Osteoblast (primary cell): Measurements from ENCODE around the gene SHANK1. TPM values are rescaled to one million over a fixed set of nuclear protein-coding genes. Genes with fewer than 3 reads are reported as not detected.
"Not testable (repeated sequence)": the region's sequence is repeated elsewhere in the genome, so short reads cannot be mapped to it uniquely, and the experiment has no call there.

Experiments
- DNase-seq: peaks from one replicate; pipeline ENCODE4 v3.0.0; 2011; ENCODE audit warnings: low spot score, mixed read lengths; ENCODE audit not compliant: insufficient read length; ENCODE audit errors: missing footprints
- H2AFZ ChIP-seq: 2 replicates; pipeline ENCODE4 v1.6.0; 2011; ENCODE audit warnings: mild to moderate bottlenecking, low read length
- H3K27ac ChIP-seq: 2 replicates; pipeline ENCODE4 v1.5.1; 2011; ENCODE audit warnings: mild to moderate bottlenecking, low read depth, low read length, moderate library complexity
- H3K27me3 ChIP-seq: 2 replicates; pipeline ENCODE4 v1.6.0; 2012; ENCODE audit warnings: mild to moderate bottlenecking, control low read depth, inconsistent platforms, low read length, moderate library complexity; ENCODE audit not compliant: insufficient read depth
- H3K36me3 ChIP-seq: 2 replicates; pipeline ENCODE4 v1.5.1; 2011; ENCODE audit warnings: mild to moderate bottlenecking, low read length, control low read depth, moderate library complexity; ENCODE audit not compliant: insufficient read depth
- H3K4me1 ChIP-seq: 2 replicates; pipeline ENCODE4 v1.5.1; 2011; ENCODE audit warnings: mild to moderate bottlenecking, low read length, control low read depth, moderate library complexity; ENCODE audit not compliant: insufficient read depth
- H3K4me2 ChIP-seq: 2 replicates; pipeline ENCODE4 v1.6.0; 2011; ENCODE audit warnings: mild to moderate bottlenecking, low read length; ENCODE audit not compliant: insufficient read depth
- H3K4me3 ChIP-seq: fragments of 200-600 bp; sonication (generic); 3 replicates; pipeline ENCODE4 v1.5.1; 2012; ENCODE audit warnings: mild to moderate bottlenecking, low read length, inconsistent platforms; ENCODE audit not compliant: insufficient read depth
- H3K79me2 ChIP-seq: 2 replicates; pipeline ENCODE4 v1.6.0; 2012; ENCODE audit warnings: mild to moderate bottlenecking, low read length, control low read depth, inconsistent platforms; ENCODE audit not compliant: insufficient read depth
- H3K9me3 ChIP-seq: 2 replicates; pipeline ENCODE4 v1.5.1; 2011; ENCODE audit warnings: low read depth, low read length, control low read depth
- H4K20me1 ChIP-seq: 2 replicates; pipeline ENCODE4 v1.6.0; 2012; ENCODE audit warnings: mild to moderate bottlenecking, low read length, control low read depth; ENCODE audit not compliant: insufficient read depth
- total RNA-seq: library from RNA; depleted of rRNA; stranded (reverse); fragments of >200 nt; gene quantifications from 2 replicates; pipeline ENCODE4 v1.2.3, GENCODE V29; 2012
- TF ChIP-seq, protein P1 (sequence below): IDR thresholded peaks from 2 replicates; pipeline ENCODE4 v1.5.1; 2011; ENCODE audit warnings: mild to moderate bottlenecking, low read depth, low read length, moderate library complexity; ENCODE audit errors: extremely low read depth

Gene SHANK1
- total RNA-seq, result 0.88 and 1.1 TPM in 2 replicates

DNA sequence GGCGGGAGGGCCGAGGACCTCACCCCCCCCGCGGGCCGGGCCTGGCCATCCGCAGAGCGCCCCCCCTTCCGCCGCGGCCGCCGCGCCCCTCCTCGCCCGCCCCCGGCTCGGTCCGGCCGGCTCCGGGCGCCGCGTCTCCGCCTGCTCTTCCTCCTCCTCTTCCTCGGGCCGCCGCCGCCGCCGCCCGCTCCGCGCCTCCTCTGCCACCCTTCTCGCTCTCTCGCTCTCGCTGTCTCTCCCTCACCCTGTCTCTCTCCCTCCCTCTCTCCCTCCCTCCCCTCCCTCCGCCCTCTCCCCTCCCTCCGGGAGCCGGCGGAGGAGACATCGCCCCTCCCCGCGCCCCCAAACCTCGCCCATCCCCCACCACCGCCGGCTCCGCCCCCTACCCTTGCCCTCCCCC is at the start of gene SHANK1:
TSS of gene SHANK1 (minus strand) at position 237 of the 400 bp plus-strand sequence. CDS start 2,883 bp downstream, outside the sequence.
- H2AFZ ChIP-seq, result no peak within 1 kb of the TSS
- H3K9me3 ChIP-seq, result no peaks in the 10 kb centered on the region
- peaks cover 26% of the 10 kb centered on the region for H3K4me1 ChIP-seq
- peak within 1 kb of the TSS; percentile 76 for H3K4me2 ChIP-seq
- DNase-seq, result peak; percentile 89
- TF ChIP-seq, protein P1, sequence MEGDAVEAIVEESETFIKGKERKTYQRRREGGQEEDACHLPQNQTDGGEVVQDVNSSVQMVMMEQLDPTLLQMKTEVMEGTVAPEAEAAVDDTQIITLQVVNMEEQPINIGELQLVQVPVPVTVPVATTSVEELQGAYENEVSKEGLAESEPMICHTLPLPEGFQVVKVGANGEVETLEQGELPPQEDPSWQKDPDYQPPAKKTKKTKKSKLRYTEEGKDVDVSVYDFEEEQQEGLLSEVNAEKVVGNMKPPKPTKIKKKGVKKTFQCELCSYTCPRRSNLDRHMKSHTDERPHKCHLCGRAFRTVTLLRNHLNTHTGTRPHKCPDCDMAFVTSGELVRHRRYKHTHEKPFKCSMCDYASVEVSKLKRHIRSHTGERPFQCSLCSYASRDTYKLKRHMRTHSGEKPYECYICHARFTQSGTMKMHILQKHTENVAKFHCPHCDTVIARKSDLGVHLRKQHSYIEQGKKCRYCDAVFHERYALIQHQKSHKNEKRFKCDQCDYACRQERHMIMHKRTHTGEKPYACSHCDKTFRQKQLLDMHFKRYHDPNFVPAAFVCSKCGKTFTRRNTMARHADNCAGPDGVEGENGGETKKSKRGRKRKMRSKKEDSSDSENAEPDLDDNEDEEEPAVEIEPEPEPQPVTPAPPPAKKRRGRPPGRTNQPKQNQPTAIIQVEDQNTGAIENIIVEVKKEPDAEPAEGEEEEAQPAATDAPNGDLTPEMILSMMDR, result no peak
- H3K36me3 ChIP-seq, result no peaks in the 10 kb centered on the region
- no peaks in the 10 kb centered on the region for H3K27me3 ChIP-seq
- peak within 1 kb of the TSS; percentile 66 for H3K4me3 ChIP-seq
- no peak within 1 kb of the TSS for H3K27ac ChIP-seq
- H3K79me2 ChIP-seq, result peaks cover 9% of the 10 kb centered on the region
- H4K20me1 ChIP-seq, result peaks cover 7% of the 10 kb centered on the region

GRCh38 chr19:50768277-50768676 is 48.7 kb upstream of the SHANK1 start:
- H3K79me2 ChIP-seq, result no peaks in the 10 kb centered on the region
- no peaks in the 10 kb centered on the region for H4K20me1 ChIP-seq
- TF ChIP-seq, protein P1, result no peak
- no peak overlapping the region for H3K4me3 ChIP-seq
- no peak overlapping the region for H3K4me2 ChIP-seq
- no peaks in the 10 kb centered on the region for H3K9me3 ChIP-seq
- no peak for DNase-seq
- no peaks in the 10 kb centered on the region for H3K4me1 ChIP-seq
- H3K36me3 ChIP-seq, result no peaks in the 10 kb centered on the region
- no peaks in the 10 kb centered on the region for H3K27me3 ChIP-seq
- no peak overlapping the region for H3K27ac ChIP-seq
- no peak overlapping the region for H2AFZ ChIP-seq

DNA sequence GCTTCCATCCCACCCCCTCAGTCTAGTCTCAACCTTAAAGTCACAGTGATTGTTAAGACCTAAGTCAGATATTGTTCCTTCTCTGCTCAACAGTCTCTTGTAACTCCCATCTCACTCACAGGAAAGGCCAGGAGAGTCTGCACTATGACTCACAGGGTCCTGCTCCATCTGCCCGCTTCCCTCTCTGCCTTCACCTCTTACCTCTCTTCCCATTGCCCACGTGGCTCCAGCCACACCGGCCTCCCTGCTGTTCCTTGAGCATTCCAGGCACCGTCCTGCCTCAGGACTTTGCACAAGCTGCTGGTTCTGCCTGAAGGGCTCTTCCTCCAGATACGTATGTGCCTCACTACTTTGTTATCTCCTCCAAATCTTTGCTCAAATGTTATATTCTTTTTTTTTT is 47.7 kb upstream of the SHANK1 start:
- not testable (repeated sequence) for H3K27me3 ChIP-seq, H2AFZ ChIP-seq, H4K20me1 ChIP-seq, H3K36me3 ChIP-seq, H3K4me3 ChIP-seq, H3K9me3 ChIP-seq, H3K4me2 ChIP-seq, H3K79me2 ChIP-seq, DNase-seq, H3K4me1 ChIP-seq, H3K27ac ChIP-seq

- H3K27me3 ChIP-seq, H3K4me2 ChIP-seq, H3K4me3 ChIP-seq, H3K27ac ChIP-seq, H3K9me3 ChIP-seq, DNase-seq, H3K4me1 ChIP-seq, H3K36me3 ChIP-seq, H2AFZ ChIP-seq, H3K79me2 ChIP-seq, H4K20me1 ChIP-seq: not testable (repeated sequence)
Observed at GRCh38 chr19:50766746-50767145, 47.1 kb upstream of the SHANK1 start.

- Histone ChIP-seq H3K9me3 (no peaks in the 10 kb centered on the region), H2AFZ (no peak overlapping the region), H3K27ac (no peak overlapping the region), H3K36me3 (no peaks in the 10 kb centered on the region), H3K4me2 (no peak overlapping the region), H3K27me3 (no peaks in the 10 kb centered on the region), H4K20me1 (no peaks in the 10 kb centered on the region), H3K79me2 (no peaks in the 10 kb centered on the region), H3K4me1 (no peaks in the 10 kb centered on the region), H3K4me3 (no peak overlapping the region)
- no peak for DNase-seq
- TF ChIP-seq, protein P1, result no peak
Observed at GRCh38 chr19:50764409-50764808, 44.8 kb upstream of the SHANK1 start.

- not testable (repeated sequence) for H3K36me3 ChIP-seq, H2AFZ ChIP-seq, H3K4me2 ChIP-seq, H3K27me3 ChIP-seq, H3K9me3 ChIP-seq, H3K79me2 ChIP-seq, H4K20me1 ChIP-seq, H3K4me1 ChIP-seq, DNase-seq, H3K27ac ChIP-seq, H3K4me3 ChIP-seq
Observed at GRCh38 chr19:50763521-50763920, 43.9 kb upstream of the SHANK1 start.

- H3K4me2 ChIP-seq, H3K79me2 ChIP-seq, H3K4me3 ChIP-seq, DNase-seq, H3K27ac ChIP-seq, H3K36me3 ChIP-seq, H2AFZ ChIP-seq, H3K27me3 ChIP-seq, H3K4me1 ChIP-seq, H4K20me1 ChIP-seq, H3K9me3 ChIP-seq: not testable (repeated sequence)
Observed at GRCh38 chr19:50761501-50761900, 41.9 kb upstream of the SHANK1 start.
